Measurements from ENCODE around the gene MLH3.

GRCh38 chr14:75051556-75051899 is 261 bp upstream of the MLH3 start:
- TF ChIP-seq CTCF (conservative IDR thresholded peaks at IDR 0.05; ENCODE audit: low read length) (no peak), EZH2phosphoT487 (IDR thresholded peaks at IDR 0.05; ENCODE audit: borderline replicate concordance) (no peak)

Measured in Loucy (cell line).